ENCODE data around the gene UNC13A. TPM values are rescaled to one million over a fixed set of nuclear protein-coding genes. Genes with fewer than 3 reads are reported as not detected.

The UNC13A gene
- polyA plus RNA-seq, 1 of the 3 experiments (the other 2 are of a cell fraction), result 0.38 TPM

DNA sequence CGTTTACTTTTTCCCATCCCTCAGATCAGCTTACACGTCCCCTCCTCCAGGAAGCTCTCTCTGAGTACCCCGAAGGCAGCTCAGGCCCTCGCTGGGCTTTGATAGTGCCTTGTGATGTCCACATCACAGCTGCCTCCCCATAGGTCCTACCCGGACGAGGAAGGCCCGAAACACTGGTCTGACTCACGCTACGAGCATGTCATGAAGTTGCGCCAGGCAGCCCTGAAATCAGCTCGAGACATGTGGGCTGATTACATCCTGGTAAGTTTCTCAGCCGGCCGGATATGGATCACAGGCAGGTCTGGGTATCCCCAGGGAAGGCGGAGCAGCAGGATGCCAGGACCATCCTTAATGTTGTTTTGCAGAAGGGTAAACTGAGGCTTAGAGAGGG, 128.0 kb downstream of the UNC13A start:
- H3K4me3 ChIP-seq (ENCODE audit: low read depth in 2 of 2, low read length in 1 of 2), result no peak overlapping the region
- ChIA-PET CTCF (interaction anchor here (0.7 to 2.1 kb wide), 4 partner anchors 14 to 299 kb away, joined by 3 to 13 read pairs (median 5); partner anchors contain the start of gene RPL18A), POLR2A (no interaction called here)
- H3F3A ChIP-seq (replicated peaks; ENCODE audit: insufficient read depth), result no peaks in the 10 kb centered on the region
- peaks cover 5 to 23% of the 10 kb centered on the region in 2 experiments for H3K36me3 ChIP-seq (replicated peaks in 1 of 2; ENCODE audit: control insufficient read depth in 1 of 2, insufficient read depth in 2 of 2, low read length in 1 of 2)
- H3K27me3 ChIP-seq (ENCODE audit: insufficient read depth), result no peaks in the 10 kb centered on the region
- H3K4me2 ChIP-seq, result no peak overlapping the region
- H3K9me3 ChIP-seq, result no peaks in the 10 kb centered on the region
- TF ChIP-seq RXRA (IDR thresholded peaks at IDR 0.05; ENCODE audit: borderline replicate concordance, low read depth) (no peak), RAD21 (IDR thresholded peaks at IDR 0.05; ENCODE audit: low read length) (no peak), TAF1 (IDR thresholded peaks at IDR 0.05; ENCODE audit: borderline replicate concordance, low read depth, low read length) (no peak)
- TF ChIP-seq, protein P1, sequence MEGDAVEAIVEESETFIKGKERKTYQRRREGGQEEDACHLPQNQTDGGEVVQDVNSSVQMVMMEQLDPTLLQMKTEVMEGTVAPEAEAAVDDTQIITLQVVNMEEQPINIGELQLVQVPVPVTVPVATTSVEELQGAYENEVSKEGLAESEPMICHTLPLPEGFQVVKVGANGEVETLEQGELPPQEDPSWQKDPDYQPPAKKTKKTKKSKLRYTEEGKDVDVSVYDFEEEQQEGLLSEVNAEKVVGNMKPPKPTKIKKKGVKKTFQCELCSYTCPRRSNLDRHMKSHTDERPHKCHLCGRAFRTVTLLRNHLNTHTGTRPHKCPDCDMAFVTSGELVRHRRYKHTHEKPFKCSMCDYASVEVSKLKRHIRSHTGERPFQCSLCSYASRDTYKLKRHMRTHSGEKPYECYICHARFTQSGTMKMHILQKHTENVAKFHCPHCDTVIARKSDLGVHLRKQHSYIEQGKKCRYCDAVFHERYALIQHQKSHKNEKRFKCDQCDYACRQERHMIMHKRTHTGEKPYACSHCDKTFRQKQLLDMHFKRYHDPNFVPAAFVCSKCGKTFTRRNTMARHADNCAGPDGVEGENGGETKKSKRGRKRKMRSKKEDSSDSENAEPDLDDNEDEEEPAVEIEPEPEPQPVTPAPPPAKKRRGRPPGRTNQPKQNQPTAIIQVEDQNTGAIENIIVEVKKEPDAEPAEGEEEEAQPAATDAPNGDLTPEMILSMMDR (IDR thresholded peaks at IDR 0.05), result no peak
- H4K20me1 ChIP-seq (ENCODE audit: insufficient read depth), result no peaks in the 10 kb centered on the region
- H3K9ac ChIP-seq, result no peak overlapping the region
- peaks cover 31% of the 10 kb centered on the region for H3K79me2 ChIP-seq (ENCODE audit: insufficient read depth)
- H3K27ac ChIP-seq (ENCODE audit: low read depth in 2 of 2, low read length in 1 of 2), result no peak overlapping the region
- whole genome bisulfite sequencing (ENCODE audit: low lambda C conversion rate), result 77% methylated on average over 11 of the region's 14 CpGs
- no peaks in the 10 kb centered on the region for H3K9me2 ChIP-seq
- H3K4me1 ChIP-seq (ENCODE audit: control insufficient read depth in 1 of 2, insufficient read depth in 2 of 2, low read depth in 1 of 2, low read length in 1 of 2), result peaks cover 0 to 3% of the 10 kb centered on the region in 2 experiments; a peak in 1 of 4 replicates
- DNase-seq, result no peak
- H2AFZ ChIP-seq (ENCODE audit: low read depth), result no peak overlapping the region

DNA sequence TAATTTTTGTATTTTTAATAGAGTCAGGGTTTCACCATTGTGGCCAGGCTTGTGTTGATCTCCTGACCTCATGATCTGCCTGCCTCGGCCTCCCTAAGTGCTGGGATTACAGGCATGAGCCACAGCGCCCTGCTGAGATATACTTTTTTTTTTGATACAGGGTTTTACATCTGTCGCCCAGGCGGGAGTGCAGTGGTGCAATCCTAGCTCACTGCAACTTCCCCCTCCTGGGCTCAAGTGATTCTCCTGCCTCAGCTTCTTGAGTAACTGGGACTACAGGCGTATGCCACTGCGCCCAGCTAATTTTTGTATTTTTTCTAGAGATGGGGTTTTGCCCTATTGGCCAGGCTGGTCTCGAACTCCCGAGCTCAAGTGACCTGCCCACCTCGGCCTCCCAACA, 130.7 kb downstream of the UNC13A start:
- CTCF ChIA-PET, result interaction anchor here (0.7 to 2.4 kb wide), 5 partner anchors 16 to 61 kb away, joined by 3 to 14 read pairs (median 5); no protein-coding TSS in a partner anchor
- TF ChIP-seq ELF1 (IDR thresholded peaks at IDR 0.05) (no peak), TEAD4 (IDR thresholded peaks at IDR 0.05; ENCODE audit: borderline replicate concordance, insufficient read depth) (no peak), EP300 (IDR thresholded peaks at IDR 0.05; ENCODE audit: borderline replicate concordance in 1 of 2, low read depth in 1 of 2, low read length in 1 of 2) (no peak), JUND (IDR thresholded peaks at IDR 0.05) (no peak)
- TF ChIP-seq, protein P2, sequence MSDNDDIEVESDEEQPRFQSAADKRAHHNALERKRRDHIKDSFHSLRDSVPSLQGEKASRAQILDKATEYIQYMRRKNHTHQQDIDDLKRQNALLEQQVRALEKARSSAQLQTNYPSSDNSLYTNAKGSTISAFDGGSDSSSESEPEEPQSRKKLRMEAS (IDR thresholded peaks at IDR 0.05; ENCODE audit: low read depth), result no peak
- TF ChIP-seq, protein P3, sequence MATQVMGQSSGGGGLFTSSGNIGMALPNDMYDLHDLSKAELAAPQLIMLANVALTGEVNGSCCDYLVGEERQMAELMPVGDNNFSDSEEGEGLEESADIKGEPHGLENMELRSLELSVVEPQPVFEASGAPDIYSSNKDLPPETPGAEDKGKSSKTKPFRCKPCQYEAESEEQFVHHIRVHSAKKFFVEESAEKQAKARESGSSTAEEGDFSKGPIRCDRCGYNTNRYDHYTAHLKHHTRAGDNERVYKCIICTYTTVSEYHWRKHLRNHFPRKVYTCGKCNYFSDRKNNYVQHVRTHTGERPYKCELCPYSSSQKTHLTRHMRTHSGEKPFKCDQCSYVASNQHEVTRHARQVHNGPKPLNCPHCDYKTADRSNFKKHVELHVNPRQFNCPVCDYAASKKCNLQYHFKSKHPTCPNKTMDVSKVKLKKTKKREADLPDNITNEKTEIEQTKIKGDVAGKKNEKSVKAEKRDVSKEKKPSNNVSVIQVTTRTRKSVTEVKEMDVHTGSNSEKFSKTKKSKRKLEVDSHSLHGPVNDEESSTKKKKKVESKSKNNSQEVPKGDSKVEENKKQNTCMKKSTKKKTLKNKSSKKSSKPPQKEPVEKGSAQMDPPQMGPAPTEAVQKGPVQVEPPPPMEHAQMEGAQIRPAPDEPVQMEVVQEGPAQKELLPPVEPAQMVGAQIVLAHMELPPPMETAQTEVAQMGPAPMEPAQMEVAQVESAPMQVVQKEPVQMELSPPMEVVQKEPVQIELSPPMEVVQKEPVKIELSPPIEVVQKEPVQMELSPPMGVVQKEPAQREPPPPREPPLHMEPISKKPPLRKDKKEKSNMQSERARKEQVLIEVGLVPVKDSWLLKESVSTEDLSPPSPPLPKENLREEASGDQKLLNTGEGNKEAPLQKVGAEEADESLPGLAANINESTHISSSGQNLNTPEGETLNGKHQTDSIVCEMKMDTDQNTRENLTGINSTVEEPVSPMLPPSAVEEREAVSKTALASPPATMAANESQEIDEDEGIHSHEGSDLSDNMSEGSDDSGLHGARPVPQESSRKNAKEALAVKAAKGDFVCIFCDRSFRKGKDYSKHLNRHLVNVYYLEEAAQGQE (IDR thresholded peaks at IDR 0.05; ENCODE audit: low read depth, low read length), result no peak
- peaks cover 5 to 14% of the 10 kb centered on the region in 2 experiments for H3K36me3 ChIP-seq (replicated peaks in 1 of 2; ENCODE audit: control insufficient read depth in 1 of 2, insufficient read depth in 2 of 2, low read length in 1 of 2)
- 98% methylated on average over 8 of the region's 9 CpGs for WGBS (ENCODE audit: low lambda C conversion rate)
- H3K4me1 ChIP-seq (ENCODE audit: control insufficient read depth in 1 of 2, insufficient read depth in 2 of 2, low read depth in 1 of 2, low read length in 1 of 2), result peaks cover 0 to 7% of the 10 kb centered on the region in 2 experiments; a peak in 2 of 4 replicates
- no peaks in the 10 kb centered on the region for H3K9me3 ChIP-seq
- POLR2A ChIA-PET, result no interaction called here
- DNase-seq, result no peak
- H4K20me1 ChIP-seq (ENCODE audit: insufficient read depth), result no peaks in the 10 kb centered on the region
- H3K9me2 ChIP-seq, result no peaks in the 10 kb centered on the region
- H3K27me3 ChIP-seq (ENCODE audit: insufficient read depth), result no peaks in the 10 kb centered on the region
- H3K27ac ChIP-seq (ENCODE audit: low read depth in 2 of 2, low read length in 1 of 2), result no peak overlapping the region
- no peak overlapping the region for H3K4me3 ChIP-seq (ENCODE audit: low read depth in 2 of 2, low read length in 1 of 2)
- no peak overlapping the region for H2AFZ ChIP-seq (ENCODE audit: low read depth)
- H3K4me2 ChIP-seq, result no peak overlapping the region
- H3K79me2 ChIP-seq (ENCODE audit: insufficient read depth), result peaks cover 24% of the 10 kb centered on the region
- peaks cover 6% of the 10 kb centered on the region for H3F3A ChIP-seq (replicated peaks; ENCODE audit: insufficient read depth)
- no peak overlapping the region for H3K9ac ChIP-seq
